Measurements from ENCODE around the gene BRD7. TPM values are rescaled to one million over a fixed set of nuclear protein-coding genes. Genes with fewer than 3 reads are reported as not detected.

BRD7 gene
- total RNA-seq, 1 donor from 2014 or later = 33.2 TPM

DNA sequence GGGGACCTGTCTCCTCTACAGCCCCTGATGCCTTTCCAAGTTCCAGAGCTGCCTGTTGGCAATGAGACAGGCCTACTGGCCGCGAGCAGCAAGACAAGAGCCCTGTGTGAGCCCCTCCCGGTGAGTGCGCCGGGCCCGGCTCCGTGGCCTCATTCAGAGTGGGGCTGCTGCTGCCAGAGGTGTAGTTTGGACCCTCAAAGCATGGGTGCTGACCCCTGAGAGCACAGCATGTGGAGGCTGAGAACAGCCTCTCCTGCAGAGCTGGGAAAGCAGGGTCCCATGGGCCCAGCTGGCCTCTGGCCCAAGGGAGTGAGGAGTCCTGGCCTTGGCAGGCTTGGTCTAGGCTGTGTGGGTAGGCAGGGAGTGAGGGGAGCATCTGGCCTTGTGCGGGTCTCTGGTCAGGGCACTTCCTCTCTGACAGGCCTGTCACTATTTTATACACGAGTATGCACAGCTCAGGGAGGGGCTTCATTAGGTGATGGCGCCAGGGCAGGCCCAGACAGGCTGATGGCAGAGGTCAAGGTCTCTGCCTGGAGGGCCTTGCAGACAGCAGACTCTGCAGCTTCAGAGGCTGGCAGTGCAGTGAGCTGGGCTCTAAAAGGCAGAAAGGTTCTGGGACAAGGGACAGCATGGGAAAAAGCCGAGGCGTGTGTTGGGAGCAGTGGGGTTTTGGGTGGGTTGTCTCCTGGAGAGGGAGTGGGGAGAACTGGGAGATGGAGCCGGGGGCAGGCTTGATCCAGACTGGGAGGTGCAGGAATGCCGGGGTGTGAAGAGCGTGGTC lies 59.1 kb downstream of the BRD7 start:
- peaks cover 5% of the 10 kb centered on the region for H3K36me3 ChIP-seq (ENCODE audit: control insufficient read depth, insufficient read depth, low read length)
- peak; percentile 21 for DNase-seq (ENCODE audit: low read depth)
- no peak for FAIRE-seq
- TF ChIP-seq, protein P1, sequence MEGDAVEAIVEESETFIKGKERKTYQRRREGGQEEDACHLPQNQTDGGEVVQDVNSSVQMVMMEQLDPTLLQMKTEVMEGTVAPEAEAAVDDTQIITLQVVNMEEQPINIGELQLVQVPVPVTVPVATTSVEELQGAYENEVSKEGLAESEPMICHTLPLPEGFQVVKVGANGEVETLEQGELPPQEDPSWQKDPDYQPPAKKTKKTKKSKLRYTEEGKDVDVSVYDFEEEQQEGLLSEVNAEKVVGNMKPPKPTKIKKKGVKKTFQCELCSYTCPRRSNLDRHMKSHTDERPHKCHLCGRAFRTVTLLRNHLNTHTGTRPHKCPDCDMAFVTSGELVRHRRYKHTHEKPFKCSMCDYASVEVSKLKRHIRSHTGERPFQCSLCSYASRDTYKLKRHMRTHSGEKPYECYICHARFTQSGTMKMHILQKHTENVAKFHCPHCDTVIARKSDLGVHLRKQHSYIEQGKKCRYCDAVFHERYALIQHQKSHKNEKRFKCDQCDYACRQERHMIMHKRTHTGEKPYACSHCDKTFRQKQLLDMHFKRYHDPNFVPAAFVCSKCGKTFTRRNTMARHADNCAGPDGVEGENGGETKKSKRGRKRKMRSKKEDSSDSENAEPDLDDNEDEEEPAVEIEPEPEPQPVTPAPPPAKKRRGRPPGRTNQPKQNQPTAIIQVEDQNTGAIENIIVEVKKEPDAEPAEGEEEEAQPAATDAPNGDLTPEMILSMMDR (IDR thresholded peaks at IDR 0.05; ENCODE audit: insufficient read depth, low read length, severe bottlenecking) = no peak
- no peaks in the 10 kb centered on the region for H3K27me3 ChIP-seq (ENCODE audit: control insufficient read depth, insufficient read depth, low read length)
- no peak overlapping the region for H3K4me3 ChIP-seq (ENCODE audit: low read depth, low read length)

DNA sequence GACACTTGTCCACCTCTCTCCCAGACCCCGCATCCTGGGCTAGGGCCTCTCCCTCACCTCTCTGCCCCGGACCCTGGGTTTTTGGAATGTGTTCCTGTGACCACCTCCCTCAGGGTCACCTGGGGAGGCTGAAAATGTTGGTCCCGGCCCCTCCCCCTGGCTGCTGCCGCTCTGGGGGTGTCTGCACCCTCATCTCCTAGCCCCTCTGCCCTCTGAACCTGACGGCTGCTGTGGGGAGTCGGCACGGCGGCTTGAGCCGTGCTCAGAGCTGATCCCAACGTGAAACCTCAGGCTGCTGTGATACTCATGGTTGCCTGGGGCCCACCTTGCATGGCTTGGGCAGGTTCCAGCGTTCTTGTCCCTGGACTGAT lies 59.6 kb downstream of the BRD7 start:
- H3K27me3 ChIP-seq (ENCODE audit: control insufficient read depth, insufficient read depth, low read length) = no peaks in the 10 kb centered on the region
- TF ChIP-seq, protein P1 (IDR thresholded peaks at IDR 0.05; ENCODE audit: insufficient read depth, low read length, severe bottlenecking) = no peak
- FAIRE-seq = no peak
- no peak for DNase-seq (ENCODE audit: low read depth)
- peaks cover 5% of the 10 kb centered on the region for H3K36me3 ChIP-seq (ENCODE audit: control insufficient read depth, insufficient read depth, low read length)
- H3K4me3 ChIP-seq (ENCODE audit: low read depth, low read length) = no peak overlapping the region

DNA sequence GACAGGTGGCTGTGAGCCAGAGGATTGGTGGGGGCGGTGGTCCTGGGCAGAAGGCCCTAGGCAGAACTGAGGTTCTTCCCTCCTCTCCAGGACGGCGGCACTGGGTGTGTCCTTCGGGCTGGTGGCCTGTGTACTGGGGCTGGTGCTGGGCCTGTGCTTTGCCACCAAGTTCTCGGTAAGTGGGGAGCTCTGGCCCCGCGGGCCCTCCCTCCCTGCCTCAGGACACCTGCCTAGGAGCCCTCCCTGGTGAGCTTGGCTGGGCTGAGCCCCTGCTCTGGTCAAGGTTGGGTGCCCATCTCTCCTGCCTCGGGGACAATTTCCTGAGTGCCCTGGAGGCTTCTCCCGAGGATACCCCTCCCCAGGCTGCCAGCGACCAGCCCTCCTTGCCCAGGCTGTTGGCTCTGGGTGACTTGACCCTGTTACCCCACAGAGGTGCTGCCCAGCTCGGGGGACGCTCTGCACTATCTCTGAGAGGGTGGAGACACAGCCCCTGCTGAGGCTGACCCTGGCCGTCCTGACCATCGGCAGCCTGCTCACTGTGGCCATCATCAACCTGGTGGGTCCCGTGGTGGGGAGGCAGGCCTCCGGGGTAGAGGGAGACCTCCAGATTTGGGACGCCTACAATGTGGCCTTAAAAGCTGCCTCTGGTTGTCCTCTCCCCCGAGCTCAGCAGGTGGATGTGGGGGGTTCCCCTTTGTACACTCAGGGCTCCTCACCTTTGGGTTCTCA lies 60.4 kb downstream of the BRD7 start:
- no peak overlapping the region for H3K4me3 ChIP-seq (ENCODE audit: low read depth, low read length)
- FAIRE-seq (no peak), DNase-seq (ENCODE audit: low read depth) (no peak)
- no peaks in the 10 kb centered on the region for H3K27me3 ChIP-seq (ENCODE audit: control insufficient read depth, insufficient read depth, low read length)
- H3K36me3 ChIP-seq (ENCODE audit: control insufficient read depth, insufficient read depth, low read length) = peaks cover 1% of the 10 kb centered on the region
- TF ChIP-seq, protein P1 (IDR thresholded peaks at IDR 0.05; ENCODE audit: insufficient read depth, low read length, severe bottlenecking) = no peak

DNA sequence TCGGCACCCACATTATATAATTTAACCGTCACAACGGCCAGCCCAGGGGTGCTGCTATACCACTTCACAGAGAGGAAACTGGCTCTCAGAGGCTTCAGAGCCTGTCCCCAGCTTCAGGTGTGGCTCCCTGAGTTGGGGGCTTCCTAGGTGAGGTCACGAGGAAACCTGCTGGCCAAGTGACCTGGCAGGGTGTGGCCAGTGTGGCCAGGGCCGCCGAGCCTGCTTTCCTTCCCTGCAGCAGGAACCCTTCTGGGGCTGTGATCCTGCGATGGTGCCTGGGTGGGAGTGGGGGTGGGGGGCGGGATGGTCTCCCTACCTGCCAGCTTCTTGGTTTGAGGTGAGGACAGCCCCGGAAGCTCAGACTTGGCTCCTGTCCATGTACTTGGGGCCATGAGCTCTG lies 62.5 kb downstream of the BRD7 start:
- TF ChIP-seq, protein P1 (IDR thresholded peaks at IDR 0.05; ENCODE audit: insufficient read depth, low read length, severe bottlenecking) = no peak
- H3K36me3 ChIP-seq (ENCODE audit: control insufficient read depth, insufficient read depth, low read length) = peaks cover 1% of the 10 kb centered on the region
- H3K4me3 ChIP-seq (ENCODE audit: low read depth, low read length) = no peak overlapping the region
- FAIRE-seq = no peak
- no peaks in the 10 kb centered on the region for H3K27me3 ChIP-seq (ENCODE audit: control insufficient read depth, insufficient read depth, low read length)
- DNase-seq (ENCODE audit: low read depth) = no peak

DNA sequence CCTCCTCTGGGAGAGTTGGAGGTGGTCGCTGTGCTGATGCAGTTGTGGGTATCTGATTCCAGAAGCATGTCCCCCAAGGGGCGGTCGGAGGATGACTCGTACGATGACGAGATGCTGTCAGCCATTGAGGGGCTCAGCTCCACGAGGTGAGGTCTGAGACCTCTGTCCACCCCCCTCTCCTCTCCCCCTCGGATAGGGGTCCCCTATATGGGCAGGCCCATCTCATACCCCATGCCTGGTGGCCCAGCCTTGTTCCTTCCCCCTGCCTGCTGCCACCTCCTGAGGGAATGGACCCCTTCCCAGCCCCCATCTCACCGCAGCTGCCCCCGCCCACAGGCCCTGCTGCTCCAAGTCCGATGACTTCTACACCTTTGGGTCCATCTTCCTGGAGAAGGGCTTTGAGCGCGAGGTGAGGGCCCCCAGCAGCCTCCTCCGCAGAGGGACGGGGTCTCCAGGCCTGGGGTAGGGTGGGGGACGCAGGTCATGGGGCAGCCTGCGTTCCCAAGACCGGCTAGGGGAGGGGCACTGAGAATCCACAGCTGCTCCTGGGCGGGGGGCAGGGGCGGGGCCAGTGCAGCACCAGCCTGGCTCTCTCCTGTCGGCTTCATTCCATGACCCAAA lies 63.2 kb downstream of the BRD7 start:
- no peak for DNase-seq (ENCODE audit: low read depth)
- TF ChIP-seq, protein P1 (IDR thresholded peaks at IDR 0.05; ENCODE audit: insufficient read depth, low read length, severe bottlenecking) = no peak
- Histone ChIP-seq H3K36me3 (ENCODE audit: control insufficient read depth, insufficient read depth, low read length) (peaks cover 1% of the 10 kb centered on the region), H3K4me3 (ENCODE audit: low read depth, low read length) (no peak overlapping the region), H3K27me3 (ENCODE audit: control insufficient read depth, insufficient read depth, low read length) (no peaks in the 10 kb centered on the region)
- FAIRE-seq = no peak
